GM18498 (cell line): Measurements from ENCODE around the gene FBXO31.

Experiments
- ATAC-seq: cut with Tn5 transposase; IDR thresholded peaks from one replicate; pipeline ENCODE4 v1.9.1; 2021; ENCODE audit warnings: mild to moderate bottlenecking, moderate library complexity; ENCODE audit not compliant: unreplicated experiment

Gene FBXO31

DNA sequence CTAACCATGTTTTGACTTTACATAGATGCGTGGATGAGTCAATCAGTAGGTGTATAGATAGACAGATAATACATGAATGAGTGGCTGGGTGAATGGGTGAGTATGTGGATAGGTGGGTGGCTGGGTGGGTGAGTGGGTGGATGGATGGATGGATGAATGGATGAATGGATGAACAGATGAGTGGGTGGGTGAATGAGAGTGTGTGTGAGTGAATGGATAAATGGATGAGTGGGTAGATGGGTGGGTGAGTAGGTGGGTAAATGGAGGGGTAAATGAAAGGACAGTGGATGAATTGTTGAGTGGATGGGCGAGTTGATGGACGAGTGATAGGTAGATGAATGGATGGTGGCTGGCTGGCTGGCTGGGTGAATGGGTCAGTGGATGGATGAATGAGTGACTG, 89.6 kb downstream of the FBXO31 start:
- ATAC-seq, result no peak

DNA sequence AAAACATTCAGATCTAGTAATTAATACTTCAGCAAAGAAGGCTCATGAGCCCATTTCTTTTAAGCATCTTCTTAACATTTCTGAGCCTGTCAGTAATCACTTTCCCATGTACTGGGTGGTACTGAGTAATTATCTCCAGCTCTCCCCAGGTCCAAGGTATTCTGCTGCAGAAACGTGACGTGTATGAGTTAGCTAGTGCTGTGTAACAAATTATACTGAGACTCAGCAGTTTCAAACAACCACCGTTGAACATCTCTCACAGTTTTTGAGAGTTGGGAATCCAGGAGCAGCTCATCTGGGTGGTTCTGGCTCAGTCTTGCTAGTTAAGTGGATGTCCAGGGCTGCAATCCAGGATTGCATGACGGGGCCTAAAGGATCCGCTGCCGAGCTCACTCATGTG, 91.6 kb downstream of the FBXO31 start:
- no peak for ATAC-seq

DNA sequence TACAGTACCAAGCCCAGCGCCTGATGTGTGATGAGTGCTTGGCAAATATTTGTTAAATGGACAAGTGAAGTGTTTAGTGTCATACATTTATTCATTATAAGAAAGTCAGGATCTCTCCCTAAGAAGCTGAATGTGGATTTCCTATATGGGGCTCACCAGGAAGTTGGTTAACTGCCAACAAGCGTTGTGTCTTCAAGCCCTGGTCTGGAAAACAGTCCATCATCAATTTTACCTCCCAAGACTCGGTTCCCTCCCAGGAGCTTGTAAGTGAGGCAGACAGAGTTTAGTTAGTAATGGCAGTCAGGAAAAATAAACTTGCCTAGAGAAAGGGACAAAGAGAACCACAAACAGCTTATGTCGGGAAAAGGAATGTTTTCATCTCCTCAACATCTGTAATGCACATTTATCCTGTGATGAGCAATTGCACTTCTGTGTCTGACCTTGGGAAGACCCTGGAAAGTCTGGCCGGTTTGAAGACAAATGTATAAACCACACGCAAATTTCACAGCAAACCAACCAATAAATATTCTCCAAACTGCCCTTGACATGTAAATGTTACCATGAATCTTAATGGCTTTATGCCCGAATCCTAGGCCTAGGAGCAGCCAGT, 94.7 kb downstream of the FBXO31 start:
- no peak for ATAC-seq

DNA sequence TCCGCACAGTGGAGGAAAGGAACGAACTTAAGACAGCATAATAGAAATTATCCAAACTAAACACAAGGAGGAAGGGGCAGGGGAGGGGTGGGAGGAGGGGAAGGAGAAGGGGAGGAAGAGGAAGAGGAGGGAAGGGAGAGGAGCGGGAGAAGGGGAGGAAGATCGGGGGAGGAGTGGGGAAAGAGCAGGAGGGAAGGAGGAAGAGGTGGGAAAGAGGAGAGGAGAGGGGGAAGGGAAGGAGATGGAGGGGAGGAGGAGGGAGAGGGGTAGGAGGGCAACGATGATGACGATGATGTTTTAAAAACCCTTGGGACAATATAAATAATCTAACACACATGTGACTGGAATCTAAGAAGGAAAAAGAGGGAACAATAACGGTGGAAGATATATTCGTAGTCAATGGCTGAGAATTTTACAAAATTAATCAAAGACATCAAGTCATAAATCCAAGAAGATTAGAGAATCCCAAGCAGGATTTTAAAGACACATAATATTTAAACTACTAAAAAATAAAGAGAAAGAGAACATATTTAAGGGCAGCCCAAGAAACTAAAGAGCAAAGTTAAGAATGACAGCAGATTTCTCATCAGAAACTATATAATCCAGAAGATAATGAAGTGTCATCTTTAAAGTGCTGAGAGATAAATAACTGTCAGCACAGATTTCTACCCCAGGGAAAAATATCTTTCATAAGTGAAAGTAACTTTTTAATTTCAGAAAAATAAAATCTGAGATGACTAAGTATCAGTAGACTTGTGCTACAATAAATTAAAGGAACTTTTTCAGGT, 96.5 kb downstream of the FBXO31 start:
- ATAC-seq, result no peak

DNA sequence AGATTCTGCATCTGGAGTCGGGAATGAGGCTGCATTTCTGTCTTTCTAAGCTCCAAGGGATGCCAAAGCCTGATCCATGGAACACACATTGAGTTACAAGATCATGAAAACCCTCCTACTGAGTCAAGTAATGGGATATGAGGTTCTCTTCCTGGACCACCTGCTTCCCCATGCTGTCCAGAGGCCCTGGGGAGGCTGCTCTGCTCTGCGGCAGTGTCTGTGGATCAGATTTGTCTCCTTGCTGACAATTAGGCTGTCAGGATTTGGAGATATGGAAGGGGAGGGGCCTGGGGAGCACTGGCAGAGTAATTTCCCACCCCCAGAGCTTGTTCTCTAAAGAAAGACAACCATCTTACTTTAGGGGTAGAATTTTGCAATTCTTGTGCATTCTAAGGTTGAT, 99.4 kb downstream of the FBXO31 start:
- no peak for ATAC-seq

DNA sequence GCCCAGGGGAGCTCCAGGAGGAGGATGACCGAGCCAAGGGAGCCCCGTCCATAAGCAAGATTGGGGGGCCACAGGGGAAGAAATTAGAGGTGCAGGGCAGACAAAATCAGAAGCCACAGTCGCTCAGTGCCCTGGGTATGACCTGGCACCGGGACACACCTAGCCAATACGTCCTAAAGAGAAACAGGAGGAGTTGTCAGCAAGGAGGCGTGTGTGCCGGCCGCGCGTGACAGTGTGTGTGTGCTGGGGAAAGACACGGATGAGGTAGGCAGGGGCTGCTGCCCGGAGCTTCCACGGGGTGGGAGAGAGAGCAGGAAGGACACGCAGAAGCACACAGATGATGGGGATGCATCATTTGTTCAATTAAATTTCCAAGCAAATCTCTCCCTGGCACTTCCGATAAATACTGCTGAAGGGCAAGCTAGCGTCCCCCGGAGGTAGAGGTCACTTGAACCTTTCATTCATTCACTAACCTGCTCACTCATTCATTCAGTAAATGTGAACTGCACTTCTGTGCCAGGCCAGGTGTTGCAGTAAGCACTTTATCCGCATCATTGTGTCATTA, 104.4 kb downstream of the FBXO31 start:
- no peak for ATAC-seq

DNA sequence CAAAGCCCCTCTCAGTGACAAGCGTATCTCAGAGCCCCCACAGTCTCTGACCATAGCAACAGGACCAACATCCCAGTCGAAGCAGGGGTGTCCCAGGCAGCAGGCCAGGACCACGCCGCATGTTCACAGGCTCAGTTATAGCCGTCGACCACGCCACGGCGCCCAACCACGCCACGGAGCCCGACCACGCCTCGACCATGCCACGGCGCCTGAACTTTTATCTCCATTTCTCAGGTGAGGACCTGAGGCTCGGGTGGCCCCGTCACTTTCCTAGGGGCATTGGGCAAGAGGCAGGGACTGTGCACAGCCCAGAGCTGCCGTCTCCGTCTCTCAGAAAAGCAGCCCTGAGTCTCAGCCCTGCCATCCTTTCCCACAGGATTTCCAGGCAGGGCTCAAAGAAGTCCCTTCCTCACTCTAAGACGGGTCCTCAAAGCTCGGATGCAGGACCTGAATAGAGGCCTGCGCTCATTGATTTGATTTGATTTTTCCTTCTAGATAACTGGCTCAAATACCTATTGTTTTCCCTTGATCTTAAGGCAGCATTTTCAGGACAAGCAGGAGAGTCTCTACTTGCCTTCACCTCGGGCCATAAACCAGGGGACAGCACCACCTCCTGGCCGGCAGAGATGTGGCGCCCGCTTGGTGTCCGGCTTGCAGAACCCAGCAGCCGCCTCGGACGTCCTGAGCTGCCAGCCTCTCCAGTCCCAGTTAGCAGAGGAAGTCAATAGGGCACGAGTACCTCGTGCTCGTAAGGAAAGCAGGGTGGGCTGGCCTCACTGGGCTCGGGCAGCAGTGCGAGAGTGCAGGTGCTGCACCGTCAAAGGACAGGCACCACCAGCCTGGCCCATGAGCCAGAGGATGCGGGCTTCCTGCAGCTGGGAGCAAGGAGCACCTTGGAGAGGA, 105.1 kb downstream of the FBXO31 start:
- ATAC-seq, result no peak
